ENCODE results near the gene SLC22A4. TPM values are rescaled to one million over a fixed set of nuclear protein-coding genes. Genes with fewer than 3 reads are reported as not detected.
A peak's percentile ranks its signal among the peaks of the same experiment; 100 is the strongest.

Gene SLC22A4
- total RNA-seq, 2 experiments from 2014 or later = 0.16 to 0.22 TPM

GRCh38 chr5:132363431-132364112, 69.4 kb downstream of the SLC22A4 start:
- Mint-ChIP-seq H3K27me3 (no peaks in the 10 kb centered on the region), H3K4me1 (ENCODE audit: low read depth) (no peaks in the 10 kb centered on the region), H3K9me3 (no peaks in the 10 kb centered on the region), H3K4me3 (no peak overlapping the region), H3K36me3 (ENCODE audit: low read depth) (peaks cover 30% of the 10 kb centered on the region), H3K27ac (no peak overlapping the region)
- POLR2A ChIA-PET = no interaction called here
- Histone ChIP-seq H3K9me3 (ENCODE audit: control insufficient read depth in 1 of 2, insufficient read depth in 1 of 2, low read length in 2 of 2) (no peaks in the 10 kb centered on the region), H3K4me3 (ENCODE audit: low read length) (no peak overlapping the region), H3K4me1 (ENCODE audit: insufficient read depth, low read length) (peaks cover 2% of the 10 kb centered on the region), H3K27ac (ENCODE audit: low read depth in 1 of 2, low read length in 2 of 2) (no peak overlapping the region), H3K36me3 (ENCODE audit: insufficient read depth, low read length) (peaks cover 6% of the 10 kb centered on the region), H3K27me3 (ENCODE audit: control insufficient read depth in 1 of 2, insufficient read depth in 2 of 2, low read length in 2 of 2) (no peaks in the 10 kb centered on the region)
- no peak for TF ChIP-seq CTCF (IDR thresholded peaks at IDR 0.05)
- CTCF ChIA-PET = no interaction called here
- no peak for DNase-seq
- no peak for ATAC-seq (ENCODE audit: poor library complexity)
- intact Hi-C loops (cut with DNase I, micrococcal nuclease) = no loop called here

- DNase-seq (peak in 2 of 14 experiments; percentile 41 to 56), ATAC-seq (ENCODE audit: poor library complexity) (no peak)
- TF ChIP-seq CTCF (IDR thresholded peaks at IDR 0.05) = no peak
- H3K27ac Mint-ChIP-seq = no peak overlapping the region
- no peaks in the 10 kb centered on the region for H3K9me3 ChIP-seq (ENCODE audit: control insufficient read depth in 1 of 2, insufficient read depth in 1 of 2, low read length in 2 of 2)
- H3K9me3 Mint-ChIP-seq = no peaks in the 10 kb centered on the region
- no peak overlapping the region for H3K4me3 Mint-ChIP-seq
- peaks cover 6% of the 10 kb centered on the region for H3K36me3 ChIP-seq (ENCODE audit: insufficient read depth, low read length)
- ChIA-PET CTCF (no interaction called here), POLR2A (no interaction called here)
- peaks cover 30% of the 10 kb centered on the region for H3K36me3 Mint-ChIP-seq (ENCODE audit: low read depth)
- intact Hi-C loops (cut with DNase I, micrococcal nuclease) = no loop called here
- H3K27ac ChIP-seq (ENCODE audit: low read depth in 1 of 2, low read length in 2 of 2) = no peak overlapping the region
- peaks cover 6% of the 10 kb centered on the region for H3K4me1 ChIP-seq (ENCODE audit: insufficient read depth, low read length)
- H3K27me3 ChIP-seq (ENCODE audit: control insufficient read depth in 1 of 2, insufficient read depth in 2 of 2, low read length in 2 of 2) = no peaks in the 10 kb centered on the region
- peaks cover 5% of the 10 kb centered on the region for H3K4me1 Mint-ChIP-seq (ENCODE audit: low read depth)
- no peak overlapping the region for H3K4me3 ChIP-seq (ENCODE audit: low read length)
- no peaks in the 10 kb centered on the region for H3K27me3 Mint-ChIP-seq
Measured at GRCh38 chr5:132364319-132364718, 70.1 kb downstream of the SLC22A4 start.

- intact Hi-C loops (cut with DNase I, micrococcal nuclease) = no loop called here
- no peaks in the 10 kb centered on the region for H3K27me3 Mint-ChIP-seq
- Histone ChIP-seq H3K27me3 (ENCODE audit: control insufficient read depth in 1 of 2, insufficient read depth in 2 of 2, low read length in 2 of 2) (no peaks in the 10 kb centered on the region), H3K4me3 (ENCODE audit: low read length) (no peak overlapping the region), H3K9me3 (ENCODE audit: control insufficient read depth in 1 of 2, insufficient read depth in 1 of 2, low read length in 2 of 2) (no peaks in the 10 kb centered on the region), H3K4me1 (ENCODE audit: insufficient read depth, low read length) (peaks cover 10% of the 10 kb centered on the region), H3K27ac (ENCODE audit: low read depth in 1 of 2, low read length in 2 of 2) (no peak overlapping the region), H3K36me3 (ENCODE audit: insufficient read depth, low read length) (peaks cover 6% of the 10 kb centered on the region)
- peaks cover 26% of the 10 kb centered on the region for H3K36me3 Mint-ChIP-seq (ENCODE audit: low read depth)
- H3K9me3 Mint-ChIP-seq = no peaks in the 10 kb centered on the region
- H3K4me3 Mint-ChIP-seq = no peak overlapping the region
- TF ChIP-seq CTCF (IDR thresholded peaks at IDR 0.05) = no peak
- POLR2A ChIA-PET = no interaction called here
- H3K27ac Mint-ChIP-seq = no peak overlapping the region
- H3K4me1 Mint-ChIP-seq (ENCODE audit: low read depth) = peaks cover 5% of the 10 kb centered on the region
- DNase-seq = no peak
- ATAC-seq (ENCODE audit: poor library complexity) = no peak
- CTCF ChIA-PET = no interaction called here
Measured at GRCh38 chr5:132365213-132365612, 71.0 kb downstream of the SLC22A4 start.
